Neutrophil (primary cell): ENCODE data around the gene UIMC1.

Experiments
- H3K27ac ChIP-seq: fragments of 200-600 bp; sonication (generic); 2 replicates; pipeline ENCODE4 v1.5.1; 2016; ENCODE audit warnings: mild to moderate bottlenecking, moderate library complexity
- H3K27me3 ChIP-seq: fragments of 200-600 bp; sonication (generic); 2 replicates; pipeline ENCODE4 v1.6.0; 2016; ENCODE audit warnings: mild to moderate bottlenecking
- H3K36me3 ChIP-seq: fragments of 200-600 bp; sonication (generic); 2 replicates; pipeline ENCODE4 v1.5.1; 2017
- H3K4me1 ChIP-seq, 2 experiments: fragments of 200-600 bp in 1 of 2; sonication (generic) in 1 of 2; 1 replicate in 1 of 2; 2 replicates in 1 of 2; pipeline versions ENCODE4 v1.5.1 to v1.6.1; 2013 to 2016; ENCODE audit warnings: low read depth in 1 of 2, low read length in 1 of 2, mild to moderate bottlenecking in 1 of 2, moderate library complexity in 1 of 2; ENCODE audit not compliant: control insufficient read depth in 1 of 2, insufficient read depth in 1 of 2
- H3K4me3 ChIP-seq, 2 experiments: fragments of 200-600 bp in 1 of 2; sonication (generic) in 1 of 2; 1 replicate in 1 of 2; 2 replicates in 1 of 2; pipeline ENCODE4 v1.5.1; 2013 to 2016; ENCODE audit warnings: low read depth in 1 of 2, low read length in 1 of 2, mild to moderate bottlenecking in 1 of 2, moderate library complexity in 1 of 2
- H3K9me3 ChIP-seq: fragments of 200-600 bp; sonication (generic); 2 replicates; pipeline ENCODE4 v1.5.1; 2016
- TF ChIP-seq, protein P1 (sequence below): fragments of 200-600 bp; sonication (generic); IDR thresholded peaks from 2 replicates; pipeline ENCODE4 v1.5.1; 2016; ENCODE audit warnings: antibody characterized with exemption

UIMC1 gene

DNA sequence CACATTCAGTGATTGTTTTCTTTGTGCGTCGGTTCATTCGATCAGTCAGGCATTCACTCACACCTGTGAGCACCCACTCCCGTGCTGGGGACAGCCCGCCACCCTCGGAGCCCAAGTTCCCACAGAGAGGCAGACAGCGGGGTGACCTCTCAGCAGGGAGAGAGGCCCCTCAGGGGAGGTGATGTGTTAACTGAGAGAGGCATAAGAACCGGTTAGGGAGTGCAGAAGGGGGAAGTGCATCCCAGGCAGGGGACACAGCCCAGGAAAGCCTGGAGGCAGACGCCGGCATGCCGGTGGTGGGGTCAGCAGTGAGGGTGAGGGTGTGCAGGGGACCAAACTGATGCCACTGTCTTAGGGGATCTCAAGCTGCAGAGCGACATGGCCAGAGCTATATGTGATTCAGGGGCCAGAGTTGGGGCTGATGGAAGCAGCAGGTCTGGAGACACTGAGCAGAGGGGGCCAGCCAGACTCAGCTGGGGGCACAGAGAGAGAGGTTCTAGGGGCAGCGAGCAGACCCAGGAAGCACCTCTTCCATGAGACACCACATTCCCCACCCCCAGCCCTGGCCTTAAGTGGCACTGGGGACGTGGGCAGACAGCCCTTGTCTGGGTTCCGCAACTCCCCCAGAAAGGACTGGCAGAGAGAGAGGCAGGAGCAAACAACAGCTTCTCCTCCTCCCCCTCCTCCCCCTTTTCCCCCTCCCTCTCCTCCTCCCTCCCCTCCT is 143.4 kb downstream of the UIMC1 start:
- TF ChIP-seq, protein P1, sequence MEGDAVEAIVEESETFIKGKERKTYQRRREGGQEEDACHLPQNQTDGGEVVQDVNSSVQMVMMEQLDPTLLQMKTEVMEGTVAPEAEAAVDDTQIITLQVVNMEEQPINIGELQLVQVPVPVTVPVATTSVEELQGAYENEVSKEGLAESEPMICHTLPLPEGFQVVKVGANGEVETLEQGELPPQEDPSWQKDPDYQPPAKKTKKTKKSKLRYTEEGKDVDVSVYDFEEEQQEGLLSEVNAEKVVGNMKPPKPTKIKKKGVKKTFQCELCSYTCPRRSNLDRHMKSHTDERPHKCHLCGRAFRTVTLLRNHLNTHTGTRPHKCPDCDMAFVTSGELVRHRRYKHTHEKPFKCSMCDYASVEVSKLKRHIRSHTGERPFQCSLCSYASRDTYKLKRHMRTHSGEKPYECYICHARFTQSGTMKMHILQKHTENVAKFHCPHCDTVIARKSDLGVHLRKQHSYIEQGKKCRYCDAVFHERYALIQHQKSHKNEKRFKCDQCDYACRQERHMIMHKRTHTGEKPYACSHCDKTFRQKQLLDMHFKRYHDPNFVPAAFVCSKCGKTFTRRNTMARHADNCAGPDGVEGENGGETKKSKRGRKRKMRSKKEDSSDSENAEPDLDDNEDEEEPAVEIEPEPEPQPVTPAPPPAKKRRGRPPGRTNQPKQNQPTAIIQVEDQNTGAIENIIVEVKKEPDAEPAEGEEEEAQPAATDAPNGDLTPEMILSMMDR: no peak
- Histone ChIP-seq H3K27me3 (peaks cover 90% of the 10 kb centered on the region), H3K9me3 (no peaks in the 10 kb centered on the region)

DNA sequence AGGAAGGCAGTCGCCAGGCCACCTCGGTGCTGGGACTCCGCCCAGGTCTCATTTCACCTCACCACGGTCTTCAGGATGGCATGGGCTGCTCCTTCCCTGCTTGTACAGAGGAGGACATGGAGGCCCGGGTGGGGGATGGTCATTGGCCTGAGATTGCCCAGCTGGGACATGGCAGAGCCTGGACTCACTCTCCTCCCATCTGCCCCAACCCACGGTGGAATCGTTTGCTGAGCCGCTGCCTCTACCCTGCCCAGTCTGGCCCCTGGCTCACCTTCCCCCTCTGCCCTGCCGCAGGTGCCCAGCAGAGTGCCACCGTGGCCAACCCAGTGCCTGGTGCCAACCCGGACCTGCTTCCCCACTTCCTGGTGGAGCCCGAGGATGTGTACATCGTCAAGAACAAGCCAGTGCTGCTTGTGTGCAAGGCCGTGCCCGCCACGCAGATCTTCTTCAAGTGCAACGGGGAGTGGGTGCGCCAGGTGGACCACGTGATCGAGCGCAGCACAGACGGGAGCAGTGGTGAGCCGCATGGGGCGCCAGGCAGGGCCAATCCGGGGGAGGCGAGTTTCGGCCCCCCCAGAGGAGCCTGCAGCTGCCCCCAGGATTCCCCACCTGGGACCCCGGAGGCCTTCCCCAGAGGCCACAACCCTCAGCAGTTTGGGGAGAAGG is 144.1 kb downstream of the UIMC1 start:
- no peaks in the 10 kb centered on the region for H3K36me3 ChIP-seq
- H3K27me3 ChIP-seq: peaks cover 90% of the 10 kb centered on the region
- H3K9me3 ChIP-seq: no peaks in the 10 kb centered on the region

More for the DNA sequence above, 143.4 kb downstream of the UIMC1 start:
- no peaks in the 10 kb centered on the region for H3K36me3 ChIP-seq
- H3K4me1 ChIP-seq: no peaks in the 10 kb centered on the region
- H3K27ac ChIP-seq: no peak overlapping the region
- H3K4me3 ChIP-seq: no peak overlapping the region

DNA sequence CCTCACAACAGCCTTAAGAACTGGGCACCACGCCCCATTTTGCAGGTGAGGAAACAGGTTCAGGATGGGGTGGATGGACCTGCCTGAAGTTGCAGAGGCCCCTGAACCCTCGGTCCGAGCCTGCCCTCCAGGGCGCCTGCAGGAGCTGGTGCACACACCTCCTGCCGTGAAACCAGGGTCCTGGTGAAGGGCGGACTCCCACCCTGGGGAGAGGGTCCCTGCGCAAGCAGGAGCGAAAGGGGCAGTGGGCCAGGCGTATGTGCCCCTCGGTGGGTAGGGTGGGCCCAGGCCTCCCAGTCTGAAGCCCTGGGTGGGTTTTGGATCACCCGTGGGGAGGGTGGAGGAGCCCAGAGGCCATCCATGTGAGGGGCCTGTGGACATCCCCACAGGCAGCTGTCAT is 145.3 kb downstream of the UIMC1 start:
- Histone ChIP-seq H3K27me3 (peaks cover 89% of the 10 kb centered on the region), H3K36me3 (no peaks in the 10 kb centered on the region), H3K27ac (no peak overlapping the region), H3K9me3 (no peaks in the 10 kb centered on the region), H3K4me3 (no peak overlapping the region), H3K4me1 (no peaks in the 10 kb centered on the region)
- TF ChIP-seq, protein P1: no peak

More for the DNA sequence above, 144.1 kb downstream of the UIMC1 start:
- Histone ChIP-seq H3K27ac (no peak overlapping the region), H3K4me1 (no peaks in the 10 kb centered on the region), H3K4me3 (no peak overlapping the region)
- TF ChIP-seq, protein P1: no peak

DNA sequence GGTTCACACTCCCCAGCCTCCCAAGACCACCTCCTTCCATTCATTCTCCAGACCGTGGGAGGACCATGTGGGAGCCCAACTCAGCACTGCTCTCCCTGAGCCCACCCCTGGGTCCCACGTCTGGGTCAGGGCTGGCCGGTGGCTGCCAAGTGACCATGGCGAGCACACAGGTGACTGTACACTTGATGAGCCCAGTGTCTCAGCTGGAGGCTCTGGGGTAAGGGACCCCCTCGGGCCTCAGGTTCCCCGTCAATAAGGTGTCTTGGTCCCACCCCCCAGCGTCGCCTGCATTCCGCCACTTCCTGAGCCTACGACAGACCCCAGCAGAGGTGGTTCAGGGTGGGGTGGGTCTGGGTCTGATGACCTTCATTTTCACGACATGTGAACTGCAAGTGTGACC is 146.2 kb downstream of the UIMC1 start:
- Histone ChIP-seq H3K27me3 (peaks cover 80% of the 10 kb centered on the region), H3K36me3 (no peaks in the 10 kb centered on the region), H3K27ac (no peak overlapping the region), H3K4me3 (no peak overlapping the region), H3K4me1 (no peaks in the 10 kb centered on the region), H3K9me3 (no peaks in the 10 kb centered on the region)
- TF ChIP-seq, protein P1: no peak

DNA sequence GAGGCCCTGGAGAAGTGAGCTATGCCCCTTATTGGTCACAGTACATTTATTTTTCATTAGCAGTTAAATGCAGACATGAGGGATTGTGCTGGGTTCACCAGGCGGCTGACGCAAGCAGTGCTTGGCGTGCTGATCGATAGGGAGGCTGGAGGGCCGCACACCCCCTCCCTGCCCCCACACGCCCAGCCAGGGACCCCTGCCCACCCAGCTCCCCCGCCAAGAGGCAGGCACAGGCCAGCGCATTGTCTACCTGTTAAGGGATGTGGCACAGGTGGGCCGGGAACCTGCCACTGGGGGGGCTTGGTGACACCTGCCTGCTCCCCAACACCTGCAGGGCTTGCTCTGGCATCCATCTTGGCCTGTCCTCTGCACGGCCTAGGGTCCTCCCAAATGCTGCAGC is 146.7 kb downstream of the UIMC1 start:
- Histone ChIP-seq H3K4me3 (no peak overlapping the region), H3K9me3 (no peaks in the 10 kb centered on the region), H3K27ac (no peak overlapping the region), H3K36me3 (no peaks in the 10 kb centered on the region), H3K27me3 (peaks cover 75% of the 10 kb centered on the region), H3K4me1 (no peaks in the 10 kb centered on the region)
- TF ChIP-seq, protein P1: no peak
